Pulmonary artery endothelial cell (primary cell): ENCODE results near the gene ME1. TPM values are rescaled to one million over a fixed set of nuclear protein-coding genes. Genes with fewer than 3 reads are reported as not detected.
A peak's percentile ranks its signal among the peaks of the same experiment; 100 is the strongest.
"Not testable (repeated sequence)": the region's sequence is repeated elsewhere in the genome, so short reads cannot be mapped to it uniquely, and the experiment has no call there.

Experiments
- DNase-seq: peaks from one replicate; pipeline ENCODE4 v3.0.0-alpha.2; 2011; ENCODE audit warnings: low read depth, low spot score
- total RNA-seq: library from RNA; depleted of rRNA; stranded (reverse); fragments of >200 nt; gene quantifications from 2 replicates; pipeline ENCODE4 v1.2.3, GENCODE V29; 2014

Gene ME1
- total RNA-seq, 1 donor from 2014 or later, result 12.7 TPM

DNA sequence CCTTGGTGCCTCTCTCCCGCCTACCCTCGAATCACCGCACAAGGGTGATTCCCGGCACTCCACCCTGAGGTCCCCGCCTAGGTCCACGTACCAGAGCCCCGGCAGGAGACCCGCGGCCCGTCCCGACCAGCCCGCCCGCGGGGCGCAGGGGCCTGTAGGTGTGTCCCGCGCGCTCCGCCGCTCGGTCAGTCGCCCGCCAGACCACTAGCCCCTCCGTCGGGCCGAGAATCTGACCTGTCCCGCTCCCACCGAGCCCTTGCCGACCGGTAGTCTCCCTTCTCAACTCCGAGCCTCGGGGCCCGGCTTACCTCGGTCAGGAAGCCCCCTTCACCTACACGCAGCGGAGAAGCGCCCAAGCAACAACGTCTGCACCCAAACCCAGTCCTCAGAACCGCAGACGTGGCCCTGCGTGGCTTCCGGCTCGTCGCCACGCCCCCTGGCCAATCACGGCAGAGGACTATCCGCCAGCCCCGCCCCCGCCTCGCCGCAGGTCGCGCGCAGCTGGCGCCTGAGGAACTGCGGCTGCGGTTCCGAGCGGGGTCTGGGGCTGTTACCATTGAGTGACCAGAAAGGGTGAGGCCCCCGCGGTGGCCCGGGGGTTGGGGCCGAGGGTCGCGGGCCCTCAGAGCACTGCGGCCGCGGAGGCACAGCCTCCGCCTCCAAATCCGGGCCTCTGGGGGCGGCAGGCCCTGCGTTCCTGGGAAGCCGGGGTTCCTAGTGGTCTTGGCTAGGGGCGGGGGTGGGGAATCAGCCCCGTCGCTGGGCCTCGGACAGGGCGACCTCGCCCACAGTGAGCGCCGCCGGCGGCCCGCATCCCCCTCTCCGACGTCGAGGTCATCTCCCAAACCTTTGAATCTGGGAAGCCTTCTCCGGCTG is 237.7 kb downstream of the ME1 start, which contains the start of the genes PGM3 and RWDD2A:
PGM3 (minus strand) TSS at position 395 of the 876 bp plus-strand sequence. CDS start 2,253 bp downstream, outside the sequence.
RWDD2A (plus strand) TSS at position 487 of the 876 bp plus-strand sequence. CDS start 1,095 bp downstream, outside the sequence.
- peak; percentile 63 for DNase-seq

DNA sequence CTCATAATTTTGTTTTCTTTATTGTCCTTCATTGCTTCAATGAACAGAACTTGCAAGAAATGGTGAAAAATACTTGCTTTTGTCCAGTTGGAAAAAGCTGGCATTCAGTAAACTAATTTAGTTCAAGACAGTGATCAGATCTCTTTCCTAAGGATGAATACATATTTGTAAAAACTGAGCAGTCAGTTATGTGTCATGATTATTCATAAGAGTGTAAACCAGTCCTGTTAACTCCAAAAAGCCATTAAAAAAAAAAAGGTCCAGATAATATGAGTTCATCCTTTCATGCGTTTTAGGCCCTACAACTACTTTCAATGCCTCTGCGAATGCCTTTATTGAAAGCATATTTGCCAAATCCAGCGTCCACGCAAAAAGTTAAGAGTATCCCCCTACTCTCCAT is 238.4 kb downstream of the ME1 start:
- DNase-seq, result no peak

DNA sequence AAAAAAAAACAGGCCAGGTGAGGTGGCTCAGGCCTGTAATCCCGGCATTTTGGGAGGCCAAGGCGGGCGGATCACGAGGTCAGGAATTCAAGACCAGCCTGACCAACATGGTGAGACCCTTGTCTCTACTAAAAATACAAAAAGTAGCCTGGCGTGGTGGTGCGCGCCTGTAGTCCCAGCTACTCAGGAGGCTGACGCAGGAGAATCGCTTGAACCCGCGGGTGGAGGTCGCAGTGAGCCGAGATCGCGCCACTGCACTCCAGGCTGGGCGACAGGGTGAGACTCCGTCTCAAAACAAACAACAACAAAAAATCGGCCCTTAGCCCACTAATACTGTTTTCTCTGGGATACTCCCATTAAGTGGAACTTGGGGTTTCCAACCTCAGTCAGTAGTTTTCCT is 238.9 kb downstream of the ME1 start:
- DNase-seq, result not testable (repeated sequence)

DNA sequence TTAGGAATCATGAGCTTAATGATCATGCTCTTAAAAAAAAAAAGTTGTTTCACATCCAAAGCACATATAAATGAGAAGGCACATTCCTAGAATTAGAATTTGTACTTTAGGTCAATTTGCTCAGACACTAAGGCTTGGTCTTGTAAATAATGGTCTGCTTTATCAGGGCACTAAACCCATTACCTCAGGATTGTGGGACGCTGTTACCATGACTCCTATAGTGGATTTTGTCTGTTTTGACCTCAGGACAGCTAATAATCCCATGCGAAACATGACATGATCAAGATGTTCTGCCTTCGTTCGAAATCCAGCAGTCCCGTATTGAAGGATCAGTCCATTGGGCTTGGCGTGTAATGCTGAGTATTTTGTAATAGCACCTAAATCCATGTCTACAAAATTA is 240.2 kb downstream of the ME1 start:
- DNase-seq, result no peak

- no peak for DNase-seq
These were observed 242.3 kb downstream of the ME1 start for GRCh38 chr6:83188501-83188900.

GRCh38 chr6:83185096-83185495 is 245.8 kb downstream of the ME1 start:
- DNase-seq, result no peak

DNA sequence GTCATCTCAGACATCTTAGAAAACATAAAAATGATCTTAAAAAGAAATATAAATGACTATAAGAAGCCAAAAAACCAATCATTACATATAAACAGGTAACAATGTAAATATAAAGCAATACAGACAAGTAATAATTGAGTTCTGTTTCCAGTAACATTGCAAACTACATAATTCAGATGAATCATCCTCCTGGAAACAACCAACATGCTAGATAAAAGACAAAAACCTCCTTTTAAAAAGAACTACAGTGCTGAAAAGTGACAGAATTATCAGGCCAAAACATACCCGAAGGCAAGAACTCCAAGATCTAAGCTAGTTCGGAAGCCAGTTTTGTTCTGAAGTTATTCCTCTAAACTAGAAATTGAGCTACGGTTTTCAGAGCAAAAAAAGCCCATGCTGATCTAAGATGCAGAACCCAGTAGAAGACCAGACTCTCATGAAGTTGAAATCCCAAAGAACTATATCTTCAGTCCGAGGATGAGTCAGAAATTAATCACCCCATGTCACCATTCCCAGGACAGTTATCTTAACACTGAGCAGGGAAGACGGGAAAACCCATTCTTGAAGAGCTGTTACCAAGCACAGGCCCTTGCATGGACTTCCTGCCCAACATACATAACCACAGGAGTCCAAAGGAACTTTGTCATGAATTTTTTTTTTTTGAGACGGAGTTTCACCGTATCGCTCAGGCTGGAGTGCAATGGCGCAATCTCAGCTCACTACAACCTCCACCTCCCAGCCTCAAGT is 247.6 kb downstream of the ME1 start:
- DNase-seq, result no peak

- no peak for DNase-seq
These were observed 248.7 kb downstream of the ME1 start for GRCh38 chr6:83182114-83182513.

GRCh38 chr6:83180426-83180950 is 250.4 kb downstream of the ME1 start:
- no peak for DNase-seq

- DNase-seq, result no peak
These were observed 254.6 kb downstream of the ME1 start for GRCh38 chr6:83176246-83176645.

GRCh38 chr6:83169511-83169910 is 261.3 kb downstream of the ME1 start:
- DNase-seq, result no peak

DNA sequence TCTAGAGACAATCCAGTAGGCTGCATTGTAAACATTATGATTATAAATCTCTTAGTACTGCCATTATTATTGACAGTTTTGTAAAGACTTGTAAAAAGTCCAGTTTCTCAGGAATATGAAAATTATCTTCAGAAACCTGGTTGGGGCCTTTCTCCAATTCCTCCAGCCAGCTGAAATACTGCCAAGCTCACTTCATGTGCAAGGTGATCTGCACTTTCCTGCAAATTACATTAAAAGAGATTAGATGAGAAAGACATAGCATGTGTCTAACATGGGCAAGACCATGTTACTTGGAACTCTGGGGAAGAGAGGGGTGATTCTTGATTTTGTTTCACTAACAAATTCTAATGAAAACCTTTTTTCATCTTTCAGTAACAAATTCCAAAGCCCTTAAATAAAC is 261.7 kb downstream of the ME1 start:
- no peak for DNase-seq

DNA sequence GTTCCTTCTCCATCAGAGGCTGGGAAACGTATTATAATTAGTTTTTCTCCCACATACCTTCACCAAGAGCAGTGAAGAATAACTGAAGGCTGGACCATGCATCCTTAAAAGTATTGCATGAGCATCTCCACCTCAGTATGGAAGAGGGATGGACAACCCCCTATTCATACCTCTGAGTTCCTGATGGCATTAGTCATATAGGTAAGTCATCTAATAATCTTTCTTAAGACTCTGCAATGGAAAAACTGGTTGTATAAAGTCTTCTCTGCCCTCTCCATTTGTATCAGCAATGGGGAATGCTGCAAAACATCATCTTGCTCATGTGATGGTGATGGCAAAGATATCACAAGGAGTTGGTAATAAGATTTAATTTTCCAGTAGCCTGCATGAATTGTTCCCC is 262.3 kb downstream of the ME1 start:
- DNase-seq, result no peak

DNA sequence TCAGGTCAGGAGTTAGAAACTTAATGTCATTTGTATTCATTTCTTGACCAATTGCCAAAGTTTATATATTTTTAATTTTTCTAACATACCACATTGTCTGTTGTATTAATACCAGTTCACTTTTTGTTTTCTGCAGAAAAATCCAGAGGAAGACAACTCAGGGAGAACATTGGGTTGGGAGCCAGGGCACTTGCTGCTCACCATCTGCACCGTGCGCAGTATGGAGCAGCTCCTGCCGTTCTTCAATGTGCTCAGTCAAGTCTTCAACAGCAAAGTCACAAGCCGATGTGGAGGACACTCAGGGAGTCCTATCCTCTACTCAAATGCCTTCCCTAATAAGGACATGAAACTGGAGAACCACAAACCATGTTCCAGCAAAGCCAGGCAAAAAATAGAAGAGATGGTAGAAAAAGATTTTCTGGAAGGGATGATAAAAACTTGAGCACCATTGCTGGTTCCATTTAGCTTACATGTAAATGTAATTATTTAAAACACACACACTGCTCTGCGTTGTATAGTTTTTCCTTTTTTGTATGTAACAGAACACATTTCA is 263.0 kb downstream of the ME1 start:
- DNase-seq, result no peak

Other genes starting within 250 kb of the ME1 start
- 74.8 and 121 TPM in 2 replicates for gene PGM3, start 237.8 kb downstream of the ME1 start, total RNA-seq
- 3.1 and 4.6 TPM in 2 replicates for gene RWDD2A, start 237.7 kb downstream of the ME1 start, total RNA-seq
- gene PRSS35, start 81.5 kb upstream of the ME1 start, total RNA-seq, result 0.07 TPM in 2 replicates